Fibroblast of mammary gland (primary cell): Measurements from ENCODE around the gene EOLA1.
"Not testable (repeated sequence)": the region's sequence is repeated elsewhere in the genome, so short reads cannot be mapped to it uniquely, and the experiment has no call there.

Experiments
- DNase-seq: peaks from one replicate; pipeline ENCODE4 v3.0.0-alpha.2; 2010; ENCODE audit warnings: low read depth
- H3K4me3 ChIP-seq: 2 replicates; pipeline ENCODE4 v1.5.1; 2011; ENCODE audit warnings: low read depth, mild to moderate bottlenecking, low read length, moderate library complexity; ENCODE audit not compliant: control insufficient read depth
- CTCF ChIP-seq: conservative IDR thresholded peaks from 2 replicates; pipeline ENCODE4 v1.5.1; 2011; ENCODE audit warnings: low read depth, low read length, inconsistent platforms; ENCODE audit not compliant: control insufficient read depth, insufficient read depth

The EOLA1 gene

GRCh38 chrX:149513825-149514428 lies 26.9 kb upstream of the EOLA1 start:
- no peak for TF ChIP-seq CTCF
- no peak overlapping the region for H3K4me3 ChIP-seq
- peak; percentile 54 for DNase-seq

- no peak overlapping the region for H3K4me3 ChIP-seq
- DNase-seq = no peak
- no peak for TF ChIP-seq CTCF
Observed at GRCh38 chrX:149515954-149516602, 24.7 kb upstream of the EOLA1 start.

GRCh38 chrX:149516604-149517003 lies 24.2 kb upstream of the EOLA1 start:
- DNase-seq = no peak
- no peak overlapping the region for H3K4me3 ChIP-seq
- TF ChIP-seq CTCF = no peak

- TF ChIP-seq CTCF = no peak
- H3K4me3 ChIP-seq = no peak overlapping the region
- no peak for DNase-seq
Observed at GRCh38 chrX:149517308-149517707, 23.5 kb upstream of the EOLA1 start.

- no peak overlapping the region for H3K4me3 ChIP-seq
- no peak for TF ChIP-seq CTCF
- DNase-seq = no peak
Observed at GRCh38 chrX:149518236-149518635, 22.6 kb upstream of the EOLA1 start.

- peak; percentile 30 for DNase-seq
- not testable (repeated sequence) for H3K4me3 ChIP-seq
Observed at GRCh38 chrX:149520636-149521277, 20.1 kb upstream of the EOLA1 start.

GRCh38 chrX:149521438-149521837 lies 19.4 kb upstream of the EOLA1 start:
- H3K4me3 ChIP-seq = no peak overlapping the region
- no peak for TF ChIP-seq CTCF
- DNase-seq = no peak
